NK-92 (cell line): ENCODE measurements around the gene DBN1.

ENCODE experiments used
- DNase-seq: peaks from one replicate; lab custom pipeline; 2025; ENCODE audit not compliant: unreplicated experiment; lab: John Stamatoyannopoulos, UW

The DBN1 gene

DNA sequence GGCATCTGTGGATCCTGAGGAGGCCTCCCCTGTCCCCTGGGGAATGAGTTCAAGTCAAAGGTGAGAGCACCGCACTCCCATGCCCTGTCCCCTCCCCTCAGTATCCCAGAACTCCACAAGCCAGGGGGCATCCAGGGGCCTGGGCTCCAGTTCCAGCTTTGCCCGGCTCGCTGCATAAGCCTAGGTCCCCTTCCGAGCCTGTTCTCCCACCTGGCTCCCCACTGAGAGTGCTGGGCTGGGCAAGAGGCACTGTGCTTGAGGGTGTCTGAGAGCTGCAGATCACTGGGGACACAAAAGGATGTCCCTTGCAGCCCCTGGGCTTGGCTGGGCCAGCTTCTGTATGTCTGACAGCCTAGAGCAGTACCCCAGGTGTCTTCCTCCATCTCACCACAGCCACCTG lies 31.6 kb upstream of the DBN1 start:
- DNase-seq: no peak

DNA sequence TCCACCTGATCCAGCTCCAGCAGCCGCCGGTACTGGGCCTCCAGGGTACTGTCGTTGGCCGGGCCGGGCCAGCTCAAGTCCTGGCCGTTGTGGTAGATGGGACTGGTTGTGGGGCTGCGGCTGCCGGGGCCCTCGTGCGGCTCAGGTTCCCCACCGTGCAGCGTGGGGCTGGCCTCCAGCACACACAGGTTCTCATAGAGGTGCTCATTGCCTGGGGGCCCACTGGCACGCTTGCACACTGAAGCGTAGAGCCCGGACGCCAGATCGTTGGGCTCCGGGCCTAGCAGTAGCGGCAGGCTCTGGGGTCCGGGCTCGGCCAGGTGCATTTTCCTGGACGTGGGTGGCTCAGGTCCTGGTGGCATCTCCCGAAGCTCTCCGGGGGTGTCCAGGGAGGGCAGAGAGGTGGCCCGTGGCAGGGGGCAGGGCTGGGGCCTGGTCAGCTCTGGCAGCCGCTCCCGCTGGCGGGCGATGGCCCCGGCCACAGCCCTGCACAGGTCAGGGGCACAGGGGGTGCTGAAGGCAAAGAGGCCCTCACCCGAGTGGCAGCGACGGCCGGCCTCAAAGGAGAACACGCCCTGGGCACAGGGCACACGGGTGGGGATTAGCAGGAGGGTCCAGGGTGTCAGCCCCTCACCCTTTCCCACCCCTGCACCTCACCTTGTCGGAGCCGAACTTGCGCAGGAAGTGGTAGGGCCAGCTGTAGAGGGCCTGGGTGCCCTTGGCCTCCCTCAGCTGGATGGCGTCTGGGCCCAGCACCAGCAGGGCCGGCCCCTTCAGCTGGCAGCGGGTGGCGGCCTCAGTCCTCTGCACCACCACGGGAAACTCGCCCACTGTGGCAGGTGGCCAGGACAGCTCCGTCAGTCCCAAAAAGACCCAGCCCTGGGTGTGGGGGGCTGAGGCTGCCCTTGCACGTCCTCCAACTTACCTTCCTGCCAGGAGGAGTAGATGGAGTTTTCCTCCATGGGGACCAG lies 30.9 kb upstream of the DBN1 start:
- DNase-seq: no peak

DNA sequence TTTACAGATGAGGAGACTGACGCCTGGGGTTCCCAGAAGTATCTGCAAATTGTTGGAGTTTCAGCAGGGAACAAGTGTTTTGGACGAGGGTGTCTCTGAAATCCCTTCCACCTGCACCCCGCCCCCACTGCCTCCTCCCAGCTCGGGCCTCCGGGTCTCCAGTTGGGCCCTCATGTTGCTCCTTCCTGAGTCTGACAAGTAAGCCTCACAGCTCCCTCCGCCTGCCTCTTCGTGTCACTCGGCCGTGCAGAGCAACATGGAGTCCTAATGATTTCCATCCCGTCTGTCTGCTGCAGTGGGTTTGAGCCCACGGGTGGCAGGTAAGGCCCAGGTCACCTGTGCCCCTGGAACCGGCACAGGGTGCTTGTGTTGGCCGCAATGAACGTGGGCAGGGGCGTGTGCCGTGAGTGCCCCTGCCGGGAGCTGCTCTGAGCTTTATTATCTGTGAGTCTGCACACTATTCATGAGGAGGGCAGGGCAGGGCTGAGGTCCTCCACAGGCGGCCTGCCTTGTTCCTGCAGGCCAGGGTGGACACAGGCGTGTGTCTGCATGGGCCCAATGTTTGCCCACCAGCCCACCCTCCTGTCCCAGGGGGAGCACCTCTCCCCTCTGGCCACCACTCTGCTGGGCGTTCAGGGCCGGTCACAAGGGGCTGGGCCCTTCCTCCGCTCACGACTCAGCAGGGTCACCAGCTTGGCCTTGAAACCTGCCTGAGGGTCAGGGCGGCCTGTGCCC lies 30.1 kb upstream of the DBN1 start:
- no peak for DNase-seq

DNA sequence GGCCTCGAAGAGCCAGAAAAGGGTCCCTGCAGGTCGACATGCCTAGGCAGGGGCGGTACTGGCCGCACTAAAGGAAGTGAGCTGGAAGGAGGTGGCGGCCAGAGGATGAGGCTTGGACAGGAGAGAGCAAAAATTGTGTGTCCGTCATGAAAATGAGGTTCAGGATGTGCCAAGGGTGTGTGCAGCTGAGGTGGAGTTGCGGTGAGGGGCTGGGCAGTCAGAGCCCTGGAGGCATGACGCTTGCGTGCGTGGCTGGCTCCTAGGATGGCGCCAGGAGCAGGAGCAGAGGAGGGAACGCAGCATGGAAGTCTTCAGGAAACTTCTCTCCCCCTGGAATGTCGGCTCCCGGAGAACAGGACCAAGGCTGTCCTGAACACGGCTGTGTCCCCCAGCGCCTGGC lies 29.5 kb upstream of the DBN1 start:
- DNase-seq: no peak

DNA sequence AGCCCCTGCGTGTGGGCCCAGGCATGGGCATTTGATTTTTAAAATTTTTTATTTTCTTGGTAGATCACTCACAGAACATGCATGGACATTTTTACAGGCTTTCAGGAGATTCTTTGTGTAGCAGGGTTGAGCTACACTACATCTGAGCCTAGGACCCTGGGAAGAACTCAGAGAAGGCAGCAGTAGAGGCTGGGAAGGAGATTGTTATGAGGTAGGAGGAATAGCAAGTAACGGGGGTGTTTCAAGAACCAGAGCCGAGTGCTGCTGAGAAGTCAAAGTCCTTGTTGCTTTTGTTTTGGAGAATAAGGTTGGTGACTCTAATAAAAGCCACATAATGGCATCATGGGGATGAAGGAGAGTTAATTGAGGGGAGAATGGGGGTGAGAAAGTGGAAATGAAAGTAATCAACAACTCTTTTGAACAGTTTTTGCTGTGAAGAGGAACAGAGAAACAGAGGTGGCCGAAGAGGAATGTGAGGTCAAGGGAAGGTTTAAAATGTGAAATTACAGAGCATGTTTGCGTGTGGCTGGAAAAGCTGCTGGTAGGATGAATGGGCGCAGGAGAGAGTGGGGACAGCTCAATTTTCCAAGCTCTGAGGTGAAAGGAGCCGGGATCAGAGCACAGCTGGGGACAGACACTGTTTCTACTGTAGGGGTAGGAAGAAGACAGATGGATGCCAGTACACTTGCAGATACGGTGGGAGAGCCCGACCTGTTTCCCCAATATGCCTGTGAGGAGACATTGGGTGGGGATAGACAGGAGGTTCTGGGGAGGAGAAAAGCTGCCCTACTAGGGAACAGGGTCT lies 28.6 kb upstream of the DBN1 start:
- DNase-seq: no peak

DNA sequence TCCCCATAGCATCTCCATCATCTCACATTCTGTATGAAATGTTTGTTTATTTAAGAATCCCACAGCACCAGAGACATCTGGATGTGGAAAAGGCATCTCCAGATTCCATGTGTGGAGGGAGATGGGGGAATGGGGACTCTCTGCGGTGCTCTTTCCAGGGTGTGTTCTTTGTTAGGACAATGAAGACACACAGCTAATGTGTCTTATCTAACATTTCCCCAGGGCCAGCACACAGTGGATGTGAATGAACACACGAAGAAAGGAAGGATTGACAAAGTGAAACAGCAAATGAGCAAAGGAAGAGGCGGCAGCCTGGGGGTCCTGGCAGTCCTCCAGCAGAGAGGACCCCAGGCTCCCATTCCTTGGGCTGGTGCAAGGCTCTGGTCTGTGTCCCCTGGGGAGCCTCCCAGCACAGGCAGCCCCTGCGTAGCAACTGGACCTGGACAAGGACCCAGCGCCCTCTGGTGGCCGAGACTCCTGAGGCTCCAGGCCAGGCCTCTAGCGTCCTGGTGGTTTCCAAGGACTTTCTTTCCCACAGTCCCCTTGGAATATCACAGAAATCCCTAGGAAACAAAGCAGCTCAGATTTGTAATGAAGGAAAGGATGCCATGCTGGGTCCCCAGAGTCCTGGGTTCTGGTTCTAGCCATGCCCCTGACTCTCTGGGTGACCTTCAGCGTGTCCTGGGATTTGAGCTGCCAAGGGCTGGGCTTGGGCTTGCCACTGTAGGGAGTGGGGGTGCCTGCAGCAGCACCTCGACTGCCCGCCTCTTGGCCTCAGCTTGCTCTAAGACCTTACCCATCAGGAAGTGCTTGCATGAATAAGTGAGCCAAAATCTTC lies 27.5 kb upstream of the DBN1 start:
- DNase-seq: no peak

DNA sequence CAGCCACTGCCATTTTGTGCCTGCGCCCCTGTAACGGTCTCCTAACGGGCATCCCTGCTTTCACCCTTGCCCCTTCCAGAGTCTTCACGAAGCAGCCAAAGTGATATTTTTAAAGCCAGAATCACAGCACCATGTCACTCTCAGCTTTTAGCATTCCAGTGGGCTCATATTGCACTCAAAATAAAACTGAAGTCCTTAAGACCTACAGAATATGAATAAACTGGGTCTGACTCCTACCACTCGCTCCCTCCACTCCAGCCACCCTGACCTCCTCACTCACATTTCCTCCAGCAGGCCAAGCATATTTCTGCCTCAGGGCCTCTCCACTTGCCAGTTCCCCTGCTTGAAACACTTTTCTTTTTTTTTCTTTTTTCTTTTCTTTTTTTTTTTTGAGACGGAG lies 26.4 kb upstream of the DBN1 start:
- DNase-seq: no peak

DNA sequence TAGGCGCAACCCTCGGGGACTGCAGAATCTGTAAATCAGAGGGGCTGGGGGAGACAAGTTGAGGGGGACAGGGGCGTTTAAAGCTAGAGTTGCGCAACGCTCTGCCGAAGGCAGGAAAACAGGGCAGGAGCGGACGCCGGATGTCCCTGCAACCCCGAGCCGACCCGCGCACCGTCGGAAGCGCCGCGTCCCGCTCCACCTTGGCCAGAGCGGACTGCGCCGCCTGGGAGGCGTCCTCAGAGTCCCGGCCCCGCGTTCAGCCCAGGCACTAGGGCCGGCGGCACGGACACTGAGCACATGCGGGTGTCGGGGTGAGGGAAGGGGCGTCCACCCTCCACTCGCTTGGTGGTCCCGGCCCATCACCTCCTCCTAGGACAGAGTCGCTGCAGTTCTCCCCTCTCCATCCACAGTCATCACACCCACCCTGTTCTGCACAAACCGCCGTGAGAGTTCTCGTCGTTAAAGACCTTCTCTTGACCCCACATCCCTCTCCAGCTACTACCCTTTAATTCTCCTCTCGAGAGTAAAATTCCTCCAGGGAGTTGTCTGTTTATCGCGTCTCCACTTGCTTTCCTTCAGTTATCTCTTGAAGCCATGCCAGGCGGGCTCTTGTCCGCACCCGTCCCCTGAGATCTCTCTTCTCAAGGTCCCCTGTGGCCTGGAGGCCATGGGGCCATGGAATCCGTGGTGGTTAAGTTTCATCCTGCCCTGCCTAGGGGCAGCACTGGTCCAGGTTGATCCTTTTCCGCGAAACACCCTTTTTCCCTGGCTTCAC lies 24.8 kb upstream of the DBN1 start:
- DNase-seq: no peak

DNA sequence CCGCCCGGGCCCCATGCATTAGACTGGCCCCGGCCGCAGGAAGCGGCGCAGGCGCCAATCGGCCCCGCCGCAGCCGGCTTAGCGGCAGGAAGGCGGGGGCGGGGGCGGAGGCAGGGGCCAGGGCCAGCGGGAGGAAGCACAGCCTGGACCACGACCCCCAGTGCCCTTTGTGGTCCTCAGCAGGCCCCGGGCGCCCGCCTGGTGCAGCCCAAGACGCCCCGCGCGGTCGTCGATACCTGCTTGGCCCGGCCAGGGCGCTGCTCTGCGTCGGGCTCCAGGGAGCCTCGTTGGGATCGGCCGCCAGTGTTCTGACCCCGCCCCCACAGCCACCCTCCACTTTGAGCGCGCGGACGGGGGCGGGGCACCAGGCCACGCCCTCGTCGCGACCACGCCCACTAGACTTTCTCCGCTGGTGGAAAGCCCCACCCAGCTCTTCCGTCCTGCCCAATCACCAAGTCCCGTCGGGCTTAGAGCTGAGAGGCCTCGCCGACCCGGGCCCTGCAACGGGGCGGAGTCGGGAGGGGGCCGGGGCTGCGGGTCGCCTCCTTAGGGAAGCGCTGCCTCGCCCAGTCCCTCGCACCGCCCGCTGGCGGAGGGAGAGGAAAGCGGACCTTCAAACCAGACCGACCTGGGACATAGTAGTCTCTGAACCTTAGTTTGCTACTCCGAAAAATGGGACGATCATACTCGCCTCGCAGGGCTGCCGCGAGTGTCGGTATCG lies 24.0 kb upstream of the DBN1 start, which contains the start of gene PDLIM7:
Gene PDLIM7, minus strand, starts transcription at position 313 of the 721 bp plus-strand sequence. CDS start 1,092 bp downstream, outside the sequence.
- peak; percentile 46 for DNase-seq

DNA sequence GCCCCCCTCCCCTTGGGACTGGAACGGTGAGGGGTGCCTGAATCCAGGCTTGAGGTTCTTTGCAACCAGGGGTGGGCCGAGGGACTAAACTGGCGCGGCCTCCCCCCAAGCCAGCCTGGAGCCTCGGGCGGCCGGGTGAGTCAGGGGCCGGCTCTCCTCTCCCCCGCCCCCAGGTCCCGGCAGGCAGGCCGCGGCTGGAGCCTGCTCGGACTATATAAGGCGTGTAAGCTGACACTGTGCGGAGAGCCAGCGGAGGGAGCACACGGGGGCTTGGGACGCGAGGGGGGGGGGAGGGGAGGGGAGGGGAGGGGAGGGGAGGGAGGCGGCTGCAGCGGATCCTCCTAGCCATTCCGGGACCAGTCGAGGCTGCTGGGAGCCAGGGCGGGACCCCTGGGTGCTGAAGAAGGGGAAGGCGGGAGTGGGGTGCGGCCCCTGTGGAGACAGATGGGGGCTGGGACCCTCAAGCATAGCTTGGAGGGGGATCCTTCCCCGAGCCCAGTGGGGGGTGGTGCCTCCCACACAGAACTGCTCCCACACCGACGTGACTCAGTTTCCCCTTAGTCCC lies 23.4 kb upstream of the DBN1 start:
- no peak for DNase-seq

DNA sequence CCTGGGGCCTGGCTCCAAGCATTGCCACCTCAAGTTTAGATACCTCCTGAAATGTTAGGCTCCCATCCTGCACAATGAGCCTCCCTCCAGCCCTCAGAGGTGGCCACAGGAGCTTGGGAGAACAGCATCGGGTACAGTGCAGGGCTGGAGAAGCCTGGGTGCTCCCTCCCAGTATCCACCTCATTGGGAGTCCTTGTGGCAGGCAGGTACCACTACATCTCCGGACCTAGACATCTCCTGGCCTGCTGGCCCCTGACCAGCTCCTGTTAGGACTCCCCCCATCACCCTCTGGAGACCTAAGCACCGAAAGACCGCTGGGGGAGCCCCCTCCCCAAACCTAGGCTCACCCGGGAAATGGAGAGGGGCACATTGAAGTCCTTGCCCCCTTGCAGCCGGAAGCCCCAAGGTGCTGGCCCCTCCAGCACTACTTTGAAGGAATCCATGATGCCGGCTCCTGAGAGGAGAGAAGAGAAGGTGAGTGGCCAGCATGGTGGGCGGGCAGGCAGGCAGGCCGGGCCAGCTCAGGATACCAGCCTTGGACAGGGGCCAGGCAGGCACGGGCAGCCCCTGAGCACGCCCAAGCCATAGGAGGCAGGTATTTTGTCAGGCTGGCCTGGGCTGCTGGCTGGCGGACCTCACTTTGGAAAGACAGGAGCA lies 22.8 kb upstream of the DBN1 start:
- DNase-seq: no peak

DNA sequence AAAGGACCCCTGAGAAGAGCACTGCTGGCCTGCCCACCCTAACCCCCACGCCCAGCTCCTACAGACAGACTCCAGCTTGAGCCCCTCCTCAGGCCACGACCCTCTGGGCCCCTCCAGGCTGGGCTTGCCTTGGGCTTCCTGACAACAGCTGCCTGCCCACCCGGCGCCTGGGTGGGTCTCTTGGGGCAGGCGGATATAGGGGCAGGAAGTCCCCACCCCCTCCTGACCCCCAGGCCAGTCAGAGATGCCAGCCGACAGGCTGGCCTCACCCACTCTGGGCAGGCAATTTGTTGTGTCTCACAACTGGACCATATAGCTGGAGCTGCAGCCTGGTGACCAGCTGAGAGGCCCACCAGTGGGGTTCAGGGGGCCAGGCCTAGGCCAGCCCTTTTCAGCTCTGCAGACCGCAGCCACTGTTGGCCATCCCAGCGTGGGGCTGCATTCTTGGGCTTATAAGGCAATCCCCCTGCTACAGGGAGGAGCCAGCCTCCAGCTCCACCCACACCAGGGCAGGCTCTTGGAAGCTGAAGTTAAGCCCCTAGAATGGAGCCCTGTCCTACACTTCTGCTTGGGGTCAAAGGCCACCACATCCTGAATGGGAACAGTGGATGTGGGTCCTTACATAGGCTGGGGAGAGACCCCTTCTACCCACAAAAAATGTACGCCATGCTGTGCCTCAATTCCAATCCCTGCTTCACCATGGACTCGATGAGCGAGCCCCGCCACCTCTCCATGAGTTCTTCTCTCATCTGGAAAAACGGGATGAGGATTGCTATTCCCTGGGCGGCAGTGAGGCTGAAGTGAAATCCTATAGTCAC lies 22.0 kb upstream of the DBN1 start:
- DNase-seq: no peak

DNA sequence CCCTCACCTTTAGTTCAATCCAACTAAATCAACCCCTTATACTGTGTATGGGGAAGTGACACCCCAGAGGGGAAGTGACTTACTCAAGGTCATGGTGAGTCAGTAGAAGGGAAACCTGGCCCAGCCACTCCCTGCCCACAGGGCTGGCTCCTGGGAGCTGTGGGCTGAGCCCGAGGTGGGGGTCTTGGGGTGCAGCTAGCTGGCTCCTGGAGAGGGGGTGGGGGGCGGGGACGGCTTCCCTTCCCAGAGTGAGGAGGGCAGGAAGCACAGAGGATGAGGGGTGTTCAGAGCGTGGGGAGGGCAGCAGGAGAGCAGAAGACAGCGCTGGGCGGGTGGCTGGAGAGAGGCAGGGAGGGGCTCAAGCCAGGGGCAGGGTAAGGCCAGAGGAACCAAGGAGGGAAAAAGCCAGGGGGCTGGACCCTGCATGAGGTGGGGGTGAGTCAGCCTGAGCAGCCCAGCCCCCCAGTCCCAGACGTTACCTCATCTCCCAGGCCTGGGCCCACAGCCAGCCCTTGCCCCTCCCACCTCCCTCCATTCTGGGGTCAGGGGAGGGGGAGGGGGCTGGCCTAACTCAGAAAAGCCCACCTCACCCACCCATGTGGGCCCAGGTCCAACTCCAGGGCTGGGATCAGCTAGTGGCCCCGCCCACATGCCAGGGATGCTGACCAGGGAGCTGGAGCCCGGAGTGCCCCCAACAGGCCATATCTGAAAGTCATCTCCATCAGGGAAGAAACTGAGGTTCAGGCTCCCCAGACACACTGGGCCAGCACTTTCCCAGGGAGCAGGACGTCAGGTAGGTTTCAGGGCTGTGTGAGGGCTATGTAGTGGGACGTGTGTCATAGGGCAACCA lies 21.1 kb upstream of the DBN1 start:
- no peak for DNase-seq

DNA sequence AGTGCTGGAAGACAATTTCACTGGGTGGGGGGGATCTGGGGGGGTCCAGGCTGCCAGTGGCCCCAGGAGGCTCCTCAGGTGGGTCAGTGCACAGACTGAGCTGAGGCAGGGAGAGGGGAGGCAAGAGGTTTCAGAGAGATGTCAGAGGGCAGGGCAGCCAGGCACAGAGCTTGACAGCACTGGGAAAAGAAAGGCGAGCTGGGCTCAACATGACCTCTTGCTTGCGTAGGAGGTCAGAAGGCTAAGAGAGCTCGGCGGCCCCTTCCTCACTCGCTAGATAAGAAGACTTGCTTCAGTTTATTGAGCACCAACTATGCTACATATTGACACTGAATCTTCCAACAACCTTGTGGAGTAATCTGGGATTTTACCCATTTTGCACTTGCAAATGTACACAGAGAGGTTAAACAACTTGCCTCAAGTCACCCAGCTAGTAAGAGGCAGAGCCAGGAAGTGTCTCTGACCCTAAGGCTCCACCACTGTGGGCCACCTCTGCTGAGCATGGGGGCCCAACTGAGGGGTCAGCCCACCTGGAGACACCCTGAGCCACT lies 20.4 kb upstream of the DBN1 start:
- no peak for DNase-seq

DNA sequence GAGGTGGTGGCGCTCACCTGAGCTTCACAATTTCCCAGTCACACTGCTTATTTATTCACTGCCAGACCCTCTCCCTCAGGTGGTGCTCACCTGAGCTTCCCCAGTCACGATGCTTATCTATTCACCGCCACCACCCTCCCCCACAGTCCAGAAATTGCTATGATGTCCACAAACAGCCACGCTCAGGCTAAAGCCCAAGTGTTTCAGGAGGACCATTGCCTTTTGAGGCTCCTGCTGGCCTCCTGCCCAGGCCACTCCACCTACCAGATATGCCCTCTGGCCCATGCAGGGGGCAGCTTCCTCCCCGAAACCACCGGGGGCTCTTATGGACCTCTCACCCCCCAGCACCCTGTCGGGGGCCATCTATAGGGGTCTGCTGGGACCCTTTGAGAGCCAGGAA lies 19.4 kb upstream of the DBN1 start:
- DNase-seq: no peak
